HEK293 (cell line): ENCODE results near the gene SNRNP40.

Source experiments
- CTCF ChIA-PET: fragments of 350-600 bp; formaldehyde crosslinking; extraction: SDS; loops from one replicate; lab custom pipeline; 2021; ENCODE audit warnings: antibody characterized with exemption; lab: Yijun Ruan, JAX
- POLR2A ChIA-PET: fragments of 300-600 bp; formaldehyde crosslinking; extraction: SDS; loops from one replicate; lab custom pipeline; 2020; ENCODE audit warnings: antibody characterized with exemption, inconsistent platforms; lab: Yijun Ruan, JAX
- H3K27ac ChIP-seq: fragments of 200-500 bp; sonication (Bioruptor generic); 2 replicates; pipeline ENCODE4 v1.5.1; 2014; ENCODE audit warnings: low read depth, low read length, control low read depth, inconsistent platforms; ENCODE audit errors: extremely low read depth
- H3K36me3 ChIP-seq, 2 experiments: fragments of 200-500 bp in 1 of 2; sonication (Bioruptor generic) in 1 of 2; 1 replicate in 1 of 2; 2 replicates in 1 of 2; pipeline ENCODE4 v1.5.1; 2014 to 2017; ENCODE audit warnings: inconsistent platforms in 2 of 2, low read length in 2 of 2; ENCODE audit not compliant: control insufficient read depth in 2 of 2, insufficient read depth in 1 of 2
- H3K4me1 ChIP-seq: fragments of 200-500 bp; sonication (Bioruptor generic); 2 replicates; pipeline ENCODE4 v1.5.1; 2014; ENCODE audit warnings: mild to moderate bottlenecking, low read length, inconsistent platforms; ENCODE audit not compliant: control insufficient read depth, insufficient read depth
- H3K4me3 ChIP-seq: 2 replicates; pipeline ENCODE4 v1.5.1; 2011; ENCODE audit warnings: low read depth, mild to moderate bottlenecking, control low read depth, low read length, moderate library complexity
- H3K9me3 ChIP-seq: fragments of 200-500 bp; sonication (Bioruptor generic); 2 replicates; pipeline ENCODE4 v1.5.1; 2014; ENCODE audit warnings: low read depth, low read length, inconsistent platforms; ENCODE audit not compliant: control insufficient read depth, insufficient read depth
- GLIS2 ChIP-seq: fragments of 450-650 bp; formaldehyde crosslinking; IDR thresholded peaks from 2 replicates; pipeline ENCODE4 v1.5.1; 2016; ENCODE audit warnings: missing biosample characterization, missing genetic modification characterization
- HIC1 ChIP-seq: fragments of 450-650 bp; formaldehyde crosslinking; IDR thresholded peaks from 2 replicates; pipeline ENCODE4 v1.5.1; 2016; ENCODE audit warnings: missing biosample characterization, missing genetic modification characterization
- OVOL3 ChIP-seq: fragments of 450-650 bp; formaldehyde crosslinking; IDR thresholded peaks from 2 replicates; pipeline ENCODE4 v1.5.1; 2016; ENCODE audit warnings: missing biosample characterization, missing genetic modification characterization
- PBX3 ChIP-seq: sonication (generic); formaldehyde crosslinking; IDR thresholded peaks from 2 replicates; pipeline ENCODE4 v1.8.1; 2022; ENCODE audit warnings: mild to moderate bottlenecking, moderate library complexity, missing genetic modification reagents
- SALL2 ChIP-seq: fragments of 450-650 bp; formaldehyde crosslinking; IDR thresholded peaks from 2 replicates; pipeline ENCODE4 v1.5.0; 2017; ENCODE audit warnings: missing biosample characterization, mild to moderate bottlenecking, missing genetic modification characterization, borderline replicate concordance
- SCRT2 ChIP-seq: fragments of 450-650 bp; formaldehyde crosslinking; IDR thresholded peaks from 2 replicates; pipeline ENCODE4 v1.5.1; 2016; ENCODE audit warnings: missing biosample characterization, missing genetic modification characterization
- TRIM28 ChIP-seq: IDR thresholded peaks from 2 replicates; pipeline ENCODE4 v1.6.1; 2011; ENCODE audit warnings: low read length, control low read depth, borderline replicate concordance
- TSHZ1 ChIP-seq: fragments of 450-650 bp; formaldehyde crosslinking; IDR thresholded peaks from 2 replicates; pipeline ENCODE4 v1.5.1; 2016; ENCODE audit warnings: missing biosample characterization, missing genetic modification characterization, borderline replicate concordance
- WT1 ChIP-seq: fragments of 450-650 bp; formaldehyde crosslinking; IDR thresholded peaks from 2 replicates; pipeline ENCODE4 v1.5.1; 2016; ENCODE audit warnings: missing biosample characterization, missing genetic modification characterization
- ZBTB48 ChIP-seq: fragments of 450-650 bp; formaldehyde crosslinking; IDR thresholded peaks from 2 replicates; pipeline ENCODE4 v1.5.1; 2016; ENCODE audit warnings: missing biosample characterization, missing genetic modification characterization
- ZFP3 ChIP-seq: fragments of 450-650 bp; formaldehyde crosslinking; IDR thresholded peaks from 2 replicates; pipeline ENCODE4 v1.5.1; 2016; ENCODE audit warnings: low read depth, missing biosample characterization, missing genetic modification characterization
- ZFP69B ChIP-seq: fragments of 450-650 bp; formaldehyde crosslinking; IDR thresholded peaks from 2 replicates; pipeline ENCODE4 v1.5.1; 2016; ENCODE audit warnings: missing biosample characterization, missing genetic modification characterization
- ZNF140 ChIP-seq: fragments of 450-650 bp; formaldehyde crosslinking; IDR thresholded peaks from 2 replicates; pipeline ENCODE4 v1.5.1; 2016; ENCODE audit warnings: missing biosample characterization, missing genetic modification characterization
- ZNF146 ChIP-seq: fragments of 450-650 bp; formaldehyde crosslinking; IDR thresholded peaks from 2 replicates; pipeline ENCODE4 v1.5.1; 2016; ENCODE audit warnings: missing biosample characterization, missing genetic modification characterization
- ZNF202 ChIP-seq: fragments of 450-650 bp; formaldehyde crosslinking; IDR thresholded peaks from 2 replicates; pipeline ENCODE4 v1.5.1; 2016; ENCODE audit warnings: missing biosample characterization, missing genetic modification characterization, borderline replicate concordance
- ZNF211 ChIP-seq: fragments of 450-650 bp; formaldehyde crosslinking; IDR thresholded peaks from 2 replicates; pipeline ENCODE4 v1.5.1; 2016; ENCODE audit warnings: low read depth, missing biosample characterization, missing genetic modification characterization
- ZNF341 ChIP-seq: fragments of 450-650 bp; formaldehyde crosslinking; IDR thresholded peaks from 2 replicates; pipeline ENCODE4; 2016; ENCODE audit warnings: low read depth, missing biosample characterization, missing genetic modification characterization
- ZNF585B ChIP-seq: fragments of 450-650 bp; formaldehyde crosslinking; IDR thresholded peaks from 2 replicates; pipeline ENCODE4 v1.5.1; 2016; ENCODE audit warnings: missing biosample characterization, missing genetic modification characterization
- ZNF596 ChIP-seq: fragments of 450-650 bp; IDR thresholded peaks from 2 replicates; pipeline ENCODE4 v1.5.0; 2018; ENCODE audit warnings: missing biosample characterization, mild to moderate bottlenecking, missing genetic modification characterization, moderate library complexity
- ZNF677 ChIP-seq: fragments of 450-650 bp; IDR thresholded peaks from 2 replicates; pipeline ENCODE4 v1.5.0; 2018; ENCODE audit warnings: missing biosample characterization, mild to moderate bottlenecking, missing genetic modification characterization, moderate library complexity
- ZNF768 ChIP-seq: fragments of 450-650 bp; formaldehyde crosslinking; IDR thresholded peaks from 2 replicates; pipeline ENCODE4 v1.5.1; 2018; ENCODE audit warnings: missing biosample characterization, mild to moderate bottlenecking, missing genetic modification characterization
- ZSCAN30 ChIP-seq: fragments of 450-650 bp; IDR thresholded peaks from 2 replicates; pipeline ENCODE4 v1.5.1; 2018; ENCODE audit warnings: missing biosample characterization, mild to moderate bottlenecking, missing genetic modification characterization, moderate library complexity
- TF ChIP-seq, protein P1 (sequence below): fragments of 450-650 bp; formaldehyde crosslinking; IDR thresholded peaks from 2 replicates; pipeline ENCODE4 v1.5.1; 2017; ENCODE audit warnings: missing biosample characterization, missing genetic modification characterization
- TF ChIP-seq, protein P2 (sequence below): fragments of 450-650 bp; formaldehyde crosslinking; IDR thresholded peaks from 2 replicates; pipeline ENCODE4 v1.5.1; 2016; ENCODE audit warnings: missing biosample characterization, missing genetic modification characterization, borderline replicate concordance

The SNRNP40 gene

DNA sequence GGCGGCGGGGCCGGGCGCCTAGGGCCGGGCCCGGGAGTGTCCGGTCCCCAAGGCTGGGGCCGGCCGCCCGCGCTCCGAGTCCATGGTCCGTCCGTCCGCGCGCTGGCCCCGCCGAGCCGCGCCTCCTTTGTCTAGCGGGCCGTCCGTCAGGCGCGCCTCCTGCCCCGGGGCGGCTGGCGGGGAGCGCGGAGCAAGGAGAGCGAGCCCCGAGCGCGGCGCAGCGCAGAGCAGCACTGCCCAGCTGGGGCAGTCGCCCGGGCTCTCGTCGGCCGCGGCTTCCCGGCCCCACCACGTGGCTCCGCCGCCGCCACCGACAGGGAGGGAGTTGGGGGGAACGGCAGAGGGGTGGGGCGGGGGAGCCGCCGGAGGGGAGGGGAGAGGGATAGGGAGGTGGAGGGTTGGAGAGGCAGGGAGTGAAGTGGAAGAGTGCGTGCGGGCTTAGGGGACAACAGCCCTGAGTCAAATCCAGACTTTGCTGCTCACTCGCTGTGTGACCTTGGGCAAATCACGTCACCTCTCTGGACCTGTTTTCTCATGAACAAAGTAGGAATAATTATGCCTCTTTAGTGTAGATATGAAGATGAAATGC lies 56.8 kb downstream of the SNRNP40 start, which contains the start of gene NKAIN1:
Gene NKAIN1, minus strand, starts transcription at position 235 of the 589 bp plus-strand sequence. CDS start 340 bp downstream, outside the sequence.
- Histone ChIP-seq H3K27ac (no peak within 1 kb of the TSS; the same call in 1 of the 2 replicates), H3K4me1 (no peaks in the 10 kb centered on the region), H3K9me3 (no peaks in the 10 kb centered on the region), H3K4me3 (peak within 1 kb of the TSS; percentile 41), H3K36me3 (no peaks in the 10 kb centered on the region)
- ChIA-PET POLR2A (no interaction called here), CTCF (no interaction called here)
- TF ChIP-seq ZNF596 (tag by site-specific recombination) (peak; percentile 37; the same call in 1 of the 2 replicates), WT1 (tag by site-specific recombination) (no peak), ZBTB48 (tag by site-specific recombination) (peak; percentile 20; the same call in 1 of the 2 replicates), ZNF341 (tag by site-specific recombination) (peak; percentile 60; the same call in 1 of the 2 replicates), ZNF768 (peak; percentile 95), GLIS2 (tag by site-specific recombination) (no peak), ZNF202 (tag by site-specific recombination) (no peak), SCRT2 (tag by site-specific recombination) (no peak), ZNF677 (tag by site-specific recombination) (0 out of 2 replicates have a peak, but pooled peaks have one; percentile 11), TRIM28 (no peak), OVOL3 (tag by site-specific recombination) (no peak), ZNF146 (tag by site-specific recombination) (no peak), ZFP69B (no peak), PBX3 (0 out of 2 replicates have a peak, but pooled peaks have one; percentile 59), TSHZ1 (tag by site-specific recombination) (no peak), SALL2 (tag by site-specific recombination) (no peak), ZNF585B (no peak), HIC1 (tag by site-specific recombination) (no peak), ZNF211 (tag by site-specific recombination) (no peak), ZNF140 (tag by site-specific recombination) (no peak), ZSCAN30 (tag by site-specific recombination) (0 out of 2 replicates have a peak, but pooled peaks have one; percentile 25), ZFP3 (tag by site-specific recombination) (no peak)
- TF ChIP-seq, protein P1, sequence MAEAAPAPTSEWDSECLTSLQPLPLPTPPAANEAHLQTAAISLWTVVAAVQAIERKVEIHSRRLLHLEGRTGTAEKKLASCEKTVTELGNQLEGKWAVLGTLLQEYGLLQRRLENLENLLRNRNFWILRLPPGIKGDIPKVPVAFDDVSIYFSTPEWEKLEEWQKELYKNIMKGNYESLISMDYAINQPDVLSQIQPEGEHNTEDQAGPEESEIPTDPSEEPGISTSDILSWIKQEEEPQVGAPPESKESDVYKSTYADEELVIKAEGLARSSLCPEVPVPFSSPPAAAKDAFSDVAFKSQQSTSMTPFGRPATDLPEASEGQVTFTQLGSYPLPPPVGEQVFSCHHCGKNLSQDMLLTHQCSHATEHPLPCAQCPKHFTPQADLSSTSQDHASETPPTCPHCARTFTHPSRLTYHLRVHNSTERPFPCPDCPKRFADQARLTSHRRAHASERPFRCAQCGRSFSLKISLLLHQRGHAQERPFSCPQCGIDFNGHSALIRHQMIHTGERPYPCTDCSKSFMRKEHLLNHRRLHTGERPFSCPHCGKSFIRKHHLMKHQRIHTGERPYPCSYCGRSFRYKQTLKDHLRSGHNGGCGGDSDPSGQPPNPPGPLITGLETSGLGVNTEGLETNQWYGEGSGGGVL (tag by site-specific recombination): peak; percentile 89
- TF ChIP-seq, protein P2, sequence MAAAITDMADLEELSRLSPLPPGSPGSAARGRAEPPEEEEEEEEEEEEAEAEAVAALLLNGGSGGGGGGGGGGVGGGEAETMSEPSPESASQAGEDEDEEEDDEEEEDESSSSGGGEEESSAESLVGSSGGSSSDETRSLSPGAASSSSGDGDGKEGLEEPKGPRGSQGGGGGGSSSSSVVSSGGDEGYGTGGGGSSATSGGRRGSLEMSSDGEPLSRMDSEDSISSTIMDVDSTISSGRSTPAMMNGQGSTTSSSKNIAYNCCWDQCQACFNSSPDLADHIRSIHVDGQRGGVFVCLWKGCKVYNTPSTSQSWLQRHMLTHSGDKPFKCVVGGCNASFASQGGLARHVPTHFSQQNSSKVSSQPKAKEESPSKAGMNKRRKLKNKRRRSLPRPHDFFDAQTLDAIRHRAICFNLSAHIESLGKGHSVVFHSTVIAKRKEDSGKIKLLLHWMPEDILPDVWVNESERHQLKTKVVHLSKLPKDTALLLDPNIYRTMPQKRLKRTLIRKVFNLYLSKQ (tag by site-specific recombination): no peak
